AG04449 (cell line): Measurements from ENCODE around the gene GAL3ST3.

ENCODE experiments used
- CTCF ChIA-PET: fragments of 350-600 bp; formaldehyde crosslinking; extraction: SDS; loops from one replicate; lab custom pipeline; 2021; ENCODE audit warnings: antibody characterized with exemption; lab: Yijun Ruan, JAX
- POLR2A ChIA-PET: fragments of 400-600, 350-600 bp; formaldehyde crosslinking; extraction: SDS; loops from one replicate; lab custom pipeline; 2020; ENCODE audit warnings: antibody characterized with exemption, inconsistent platforms; lab: Yijun Ruan, JAX
- DNase-seq: peaks from one replicate; pipeline ENCODE4 v3.0.0-alpha.2; 2010; ENCODE audit warnings: low read depth, low spot score
- H3K4me3 ChIP-seq: 2 replicates; pipeline ENCODE4 v1.5.1; 2011; ENCODE audit warnings: low read depth, mild to moderate bottlenecking, control low read depth, low read length
- CTCF ChIP-seq: IDR thresholded peaks from one replicate; pipeline ENCODE4 v1.5.1; 2011; ENCODE audit warnings: mild to moderate bottlenecking, moderate library complexity, low read length, control low read depth, inconsistent platforms; ENCODE audit not compliant: insufficient read depth; ENCODE audit errors: missing control alignments

GAL3ST3 gene

GRCh38 chr11:66071381-66071801 is 22.4 kb upstream of the GAL3ST3 start:
- no peak for DNase-seq

GRCh38 chr11:66070604-66071380 is 21.8 kb upstream of the GAL3ST3 start:
- DNase-seq: no peak
- peak overlapping the region; percentile 81 for H3K4me3 ChIP-seq
- POLR2A ChIA-PET: interaction anchor here (1.0 to 1.6 kb wide), 5 partner anchors 16 to 190 kb away, joined by 3 read pairs; no protein-coding TSS in a partner anchor
- CTCF ChIA-PET: interaction anchor here (0.6 to 7.6 kb wide), 5 partner anchors 12 to 74 kb away, joined by 3 to 73 read pairs (median 6); no protein-coding TSS in a partner anchor
- TF ChIP-seq CTCF: no peak

More at GRCh38 chr11:66071381-66071801, 22.4 kb upstream of the GAL3ST3 start:
- TF ChIP-seq CTCF: no peak
- ChIA-PET CTCF (interaction anchor here (0.7 to 7.6 kb wide), 5 partner anchors 13 to 63 kb away, joined by 3 to 73 read pairs (median 6); no protein-coding TSS in a partner anchor), POLR2A (interaction anchor here (1.0 to 1.3 kb wide), 3 partner anchors 20 to 55 kb away, joined by 3 read pairs; no protein-coding TSS in a partner anchor)
- H3K4me3 ChIP-seq: peak overlapping the region; percentile 81

GRCh38 chr11:66069715-66070603 is 21.0 kb upstream of the GAL3ST3 start, which contains the start of gene PACS1:
PACS1 (plus strand) TSS chr11:66070272; CDS start chr11:66070487, 215 bp downstream.
- ChIA-PET CTCF (interaction anchor here (1.0 to 8.2 kb wide), 16 partner anchors 11 to 152 kb away, joined by 3 to 345 read pairs (median 8); partner anchors contain the start of genes GAL3ST3 and SF3B2), POLR2A (interaction anchor here (1.0 to 1.6 kb wide), 2 partner anchors 15 to 191 kb away, joined by 3 read pairs; no protein-coding TSS in a partner anchor)
- H3K4me3 ChIP-seq: peak within 1 kb of the TSS; percentile 81
- TF ChIP-seq CTCF: no peak
- DNase-seq: no peak

- POLR2A ChIA-PET: interaction anchor here (0.6 to 1.6 kb wide), 2 partner anchors 58 to 191 kb away, joined by 3 read pairs; partner anchors contain the start of gene CST6
- no peak for DNase-seq
- H3K4me3 ChIP-seq: peak overlapping the region; percentile 81
- TF ChIP-seq CTCF: peak; percentile 23
- CTCF ChIA-PET: interaction anchor here (0.6 to 8.2 kb wide), 39 partner anchors 12 to 303 kb away, joined by 3 to 345 read pairs (median 5); partner anchors contain the start of genes BANF1, CST6, FIBP and GAL3ST3
Measured at GRCh38 chr11:66068923-66069714, 20.2 kb upstream of the GAL3ST3 start.

- DNase-seq: no peak
- peak; percentile 85 for TF ChIP-seq CTCF
- no peak overlapping the region for H3K4me3 ChIP-seq
- ChIA-PET CTCF (interaction anchor here (0.6 to 8.2 kb wide), 50 partner anchors 12 to 302 kb away, joined by 3 to 345 read pairs (median 4); partner anchors contain the start of genes BANF1, CST6, FIBP and GAL3ST3), POLR2A (interaction anchor here (0.6 to 1.3 kb wide), 3 partner anchors 16 to 128 kb away, joined by 3 to 4 read pairs (median 3); partner anchors contain the start of genes CST6 and SF3B2)
Measured at GRCh38 chr11:66068154-66068821, 19.3 kb upstream of the GAL3ST3 start.
